NK-92 treated with Interleukin-12 subunit alpha and Interleukin-12 subunit beta, amount 100 ng/mL, for 24 hours (cell line): ENCODE results near the gene ABHD12.
"Not testable (repeated sequence)": the region's sequence is repeated elsewhere in the genome, so short reads cannot be mapped to it uniquely, and the experiment has no call there.

Experiments used
- DNase-seq: peaks from one replicate; lab custom pipeline; 2025; lab: John Stamatoyannopoulos, UW

The ABHD12 gene

GRCh38 chr20:25321991-25322390 is 68.6 kb downstream of the ABHD12 start:
- DNase-seq = no peak

- no peak for DNase-seq
Observed at GRCh38 chr20:25321262-25321831, 69.3 kb downstream of the ABHD12 start.

GRCh38 chr20:25320035-25320800 is 70.4 kb downstream of the ABHD12 start:
- no peak for DNase-seq

GRCh38 chr20:25319241-25320034 is 71.2 kb downstream of the ABHD12 start:
- DNase-seq = no peak

- no peak for DNase-seq
Observed at GRCh38 chr20:25318471-25319240, 72.0 kb downstream of the ABHD12 start.

GRCh38 chr20:25317351-25318075 is 73.1 kb downstream of the ABHD12 start:
- no peak for DNase-seq

GRCh38 chr20:25316506-25317190 is 74.0 kb downstream of the ABHD12 start:
- no peak for DNase-seq

- DNase-seq = peak; percentile 23
Observed at GRCh38 chr20:25315418-25316210, 75.0 kb downstream of the ABHD12 start.

GRCh38 chr20:25314497-25315417 is 75.9 kb downstream of the ABHD12 start:
- no peak for DNase-seq

GRCh38 chr20:25313593-25313992 is 77.0 kb downstream of the ABHD12 start:
- DNase-seq = no peak

GRCh38 chr20:25312716-25313115 is 77.9 kb downstream of the ABHD12 start:
- not testable (repeated sequence) for DNase-seq

GRCh38 chr20:25310921-25311728 is 79.5 kb downstream of the ABHD12 start:
- no peak for DNase-seq

GRCh38 chr20:25310268-25310920 is 80.2 kb downstream of the ABHD12 start:
- DNase-seq = peak; percentile 48

GRCh38 chr20:25309395-25310267 is 81.0 kb downstream of the ABHD12 start:
- no peak for DNase-seq

GRCh38 chr20:25308671-25309394 is 81.8 kb downstream of the ABHD12 start:
- DNase-seq = no peak

- no peak for DNase-seq
Observed at GRCh38 chr20:25308083-25308491, 82.5 kb downstream of the ABHD12 start.
